A549 (cell line): ENCODE results near the gene TBRG4. TPM values are rescaled to one million over a fixed set of nuclear protein-coding genes. Genes with fewer than 3 reads are reported as not detected.

Experiments used
- ATAC-seq, 2 experiments: fragments of 200-7000 bp in 1 of 2; fragments of >200 bp in 1 of 2; cut with Nextera tagmentation in 1 of 2; cut with Tn5 transposase in 1 of 2; 3 replicates each; pipeline versions ENCODE4 v1.8.0 to v1.9.1; 2018 to 2020; ENCODE audit warnings: mild to moderate bottlenecking in 1 of 2, moderate library complexity in 1 of 2
- CTCF ChIA-PET: fragments of 300-600 bp; sonication (Branson Sonifier 250); formaldehyde crosslinking; extraction: SDS; loops from one replicate; lab custom pipeline; 2021; ENCODE audit warnings: antibody characterized with exemption, inconsistent platforms; lab: Yijun Ruan, JAX
- POLR2A ChIA-PET: fragments of 350-600 bp; formaldehyde crosslinking; extraction: SDS; loops from one replicate; lab custom pipeline; 2021; ENCODE audit warnings: antibody characterized with exemption, inconsistent platforms; lab: Yijun Ruan, JAX
- DNase-seq, 2 experiments: peaks; one replicate each; pipeline versions ENCODE4 v3.0.0 to v3.0.0-alpha.2; 2011 to 2016; ENCODE audit warnings: low read depth in 1 of 2, low spot score in 1 of 2
- FAIRE-seq: peaks from 2 replicates; lab custom pipeline; 2011; peaks lifted over from hg19 to GRCh38; lab: Jason Lieb, UNC
- H3K27ac ChIP-seq, 2 experiments: fragments of >200 bp; sonication (Bioruptor Twin); formaldehyde crosslinking; 3 replicates each; pipeline ENCODE4 v1.5.1; 2016 to 2017
- H3K4me1 ChIP-seq: fragments of >200 bp; sonication (Bioruptor Twin); formaldehyde crosslinking; 3 replicates; pipeline ENCODE4 v1.6.1; 2016
- H3K4me2 ChIP-seq: fragments of >200 bp; sonication (Bioruptor Twin); formaldehyde crosslinking; 3 replicates; pipeline ENCODE4 v1.6.1; 2016
- H3K4me3 ChIP-seq: fragments of >200 bp; sonication (Bioruptor Twin); formaldehyde crosslinking; 3 replicates; pipeline ENCODE4 v1.5.1; 2016
- H3K9me3 ChIP-seq: fragments of >200 bp; sonication (Bioruptor Twin); formaldehyde crosslinking; 3 replicates; pipeline ENCODE4 v1.6.1; 2016
- EHMT2 ChIP-seq: fragments of 200-600 bp; sonication (generic); IDR thresholded peaks from 2 replicates; pipeline ENCODE4 v1.6.1; 2016; ENCODE audit warnings: antibody characterized with exemption, low read depth, mild to moderate bottlenecking, moderate library complexity
- ESRRA ChIP-seq: fragments of 150-350 bp; IDR thresholded peaks from 2 replicates; pipeline ENCODE4 v1.6.1; 2014; ENCODE audit warnings: mild to moderate bottlenecking, low read length, borderline replicate concordance
- HEYL ChIP-seq: fragments of 250-450 bp; sonication (Bioruptor Pico); IDR thresholded peaks from 2 replicates; pipeline ENCODE4 v1.8.0; 2021; ENCODE audit warnings: mild to moderate bottlenecking, moderate library complexity
- JUN ChIP-seq, 2 experiments: fragments of >200 bp; sonication (Bioruptor Twin); formaldehyde crosslinking; IDR thresholded peaks; 2 replicates in 1 of 2; 3 replicates in 1 of 2; pipeline ENCODE4 v1.6.1; 2016 to 2017
- KDM1A ChIP-seq: fragments of 200-600 bp; sonication (generic); IDR thresholded peaks from 2 replicates; pipeline ENCODE4 v1.6.1; 2016; ENCODE audit warnings: low read depth, mild to moderate bottlenecking
- KDM5A ChIP-seq: fragments of 200-600 bp; sonication (generic); IDR thresholded peaks from 2 replicates; pipeline ENCODE4 v1.6.1; 2016; ENCODE audit warnings: antibody characterized with exemption, mild to moderate bottlenecking
- MAFK ChIP-seq: fragments of 450-650 bp; IDR thresholded peaks from 2 replicates; pipeline ENCODE4 v1.6.1; 2014; ENCODE audit not compliant: partially characterized antibody
- NPAS2 ChIP-seq: fragments of 250-450 bp; sonication (Bioruptor Pico); IDR thresholded peaks from 2 replicates; pipeline ENCODE4 v1.8.0; 2022; ENCODE audit warnings: mild to moderate bottlenecking, moderate library complexity, borderline replicate concordance
- NR3C1 ChIP-seq: fragments of >200 bp; sonication (Bioruptor Twin); formaldehyde crosslinking; IDR thresholded peaks from 3 replicates; pipeline ENCODE4 v1.6.1; 2017
- POLR2A ChIP-seq: IDR thresholded peaks from 2 replicates; pipeline ENCODE4 v1.6.1; 2012; ENCODE audit warnings: mild to moderate bottlenecking, low read length
- RARB ChIP-seq: fragments of 250-450 bp; sonication (Bioruptor Pico); IDR thresholded peaks from 2 replicates; pipeline ENCODE4 v1.8.0; 2021; ENCODE audit warnings: mild to moderate bottlenecking, moderate library complexity
- RCOR1 ChIP-seq: fragments of 150-350 bp; IDR thresholded peaks from 2 replicates; pipeline ENCODE4 v1.6.1; 2014; ENCODE audit warnings: antibody characterized with exemption, low read length, low read depth
- SMC3 ChIP-seq: fragments of >200 bp; sonication (Bioruptor Twin); formaldehyde crosslinking; IDR thresholded peaks from 3 replicates; pipeline ENCODE4 v1.6.1; 2018; ENCODE audit warnings: inconsistent platforms
- TP53 ChIP-seq: fragments of 250-450 bp; sonication (Bioruptor Pico); IDR thresholded peaks from 2 replicates; pipeline ENCODE4 v1.5.0; 2021; ENCODE audit warnings: mild to moderate bottlenecking, moderate library complexity
- ZC3H11A ChIP-seq: fragments of 450-650 bp; IDR thresholded peaks from 2 replicates; pipeline ENCODE4 v1.6.1; 2014; ENCODE audit warnings: antibody characterized with exemption, mild to moderate bottlenecking
- ZFP36 ChIP-seq: fragments of 450-650 bp; IDR thresholded peaks from 2 replicates; pipeline ENCODE4 v1.6.1; 2014; ENCODE audit warnings: borderline replicate concordance; ENCODE audit not compliant: partially characterized antibody
- WGBS: methylation state at CpG from one replicate; pipeline ENCODE4 v1.1.6; 2017; ENCODE audit errors: missing lambda C conversion rate; 5-methylcytosine and 5-hydroxymethylcytosine counted together
- polyA plus RNA-seq, 4 experiments: library from polyadenylated mRNA; depleted of rRNA in 3 of 4; stranded (reverse); fragments of >200 nt; fragmentation: RNase III in 1 of 4; extraction: RNeasy Plus Mini Kit Qiagen cat#74134 plus additional on column Dnase treatment in 1 of 4; gene quantifications; 2 replicates in 3 of 4; 3 replicates in 1 of 4; pipeline ENCODE4 v1.2.3, GENCODE V29; 2011 to 2017
- TF ChIP-seq, protein P1 (sequence below): fragments of 250-450 bp; sonication (Bioruptor Pico); IDR thresholded peaks from 2 replicates; pipeline ENCODE4 v1.5.0; 2020; ENCODE audit warnings: low read depth, mild to moderate bottlenecking, moderate library complexity
- TF ChIP-seq, protein P2 (sequence below): IDR thresholded peaks from 2 replicates; pipeline ENCODE4 v1.6.1; 2012
- TF ChIP-seq, protein P3 (sequence below): fragments of >200 bp; sonication (Bioruptor Twin); formaldehyde crosslinking; IDR thresholded peaks from 3 replicates; pipeline ENCODE4 v1.5.1; 2016
- TF ChIP-seq, protein P4 (sequence below): IDR thresholded peaks from 2 replicates; pipeline ENCODE4 v1.6.1; 2012; ENCODE audit warnings: low read depth, borderline replicate concordance
- TF ChIP-seq, protein P5 (sequence below): fragments of 250-450 bp; sonication (Bioruptor Pico); IDR thresholded peaks from 2 replicates; pipeline ENCODE4 v1.5.0; 2021; ENCODE audit warnings: mild to moderate bottlenecking, moderate library complexity, borderline replicate concordance
- TF ChIP-seq, protein P6 (sequence below): fragments of >200 bp; sonication (Bioruptor Twin); formaldehyde crosslinking; IDR thresholded peaks from 3 replicates; pipeline ENCODE4 v1.6.1; 2016

The TBRG4 gene
- polyA plus RNA-seq, 2 of the 4 experiments (the other 2 are of a cell fraction): 88.8 to 100 TPM

DNA sequence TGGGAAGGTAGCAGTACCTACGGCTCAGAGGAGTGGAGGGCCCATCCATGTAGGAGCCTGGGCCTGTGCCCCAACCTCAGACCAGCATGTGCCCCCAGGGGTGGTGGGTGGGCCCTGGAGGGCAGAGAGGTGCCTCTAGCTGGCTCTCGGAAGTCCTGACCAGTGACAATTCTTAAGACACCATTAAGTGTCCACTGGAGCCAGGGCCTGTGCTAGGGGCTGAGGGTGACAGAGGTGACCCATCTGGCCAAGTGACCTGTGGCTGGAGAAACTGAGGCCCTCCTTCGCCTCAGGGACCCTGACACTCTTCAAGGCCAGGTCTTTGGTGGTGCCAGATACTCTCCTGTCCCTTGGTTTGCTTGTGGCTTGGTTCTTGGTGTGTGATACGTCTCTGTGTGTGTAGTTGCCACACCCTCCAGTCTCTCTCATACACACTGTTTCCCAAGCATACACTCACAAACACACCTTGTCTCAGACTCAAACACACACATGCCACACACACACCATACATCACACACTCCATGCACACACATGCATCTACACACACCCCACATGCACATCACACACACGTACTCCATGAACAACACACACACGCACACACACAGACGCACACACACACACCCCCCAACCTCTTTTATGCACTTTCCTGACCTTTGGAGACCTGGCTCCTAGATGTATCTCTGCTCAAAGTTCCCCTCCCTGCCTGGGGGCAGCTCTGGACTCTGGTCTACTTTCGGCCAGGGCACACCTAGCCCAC lies 45.2 kb upstream of the TBRG4 start:
- Histone ChIP-seq H3K4me3 (no peak overlapping the region), H3K4me2 (no peak overlapping the region), H3K4me1 (0 out of 3 replicates have a peak, but pooled peaks cover 6% of the 10 kb centered on the region), H3K9me3 (no peaks in the 10 kb centered on the region), H3K27ac (no peak overlapping the region)
- 80% methylated on average over 7 of the region's 8 CpGs for WGBS
- ChIA-PET POLR2A (interaction anchor here (0.6 kb wide), 1 partner anchor 300 kb away, joined by 3 read pairs; no protein-coding TSS in a partner anchor), CTCF (interaction anchor here (0.7 to 11.0 kb wide), 5 partner anchors 19 to 697 kb away, joined by 3 to 112 read pairs (median 8); no protein-coding TSS in a partner anchor)
- TF ChIP-seq RCOR1 (no peak), ZFP36 (no peak), SMC3 (no peak), NR3C1 (no peak)
- TF ChIP-seq, protein P1, sequence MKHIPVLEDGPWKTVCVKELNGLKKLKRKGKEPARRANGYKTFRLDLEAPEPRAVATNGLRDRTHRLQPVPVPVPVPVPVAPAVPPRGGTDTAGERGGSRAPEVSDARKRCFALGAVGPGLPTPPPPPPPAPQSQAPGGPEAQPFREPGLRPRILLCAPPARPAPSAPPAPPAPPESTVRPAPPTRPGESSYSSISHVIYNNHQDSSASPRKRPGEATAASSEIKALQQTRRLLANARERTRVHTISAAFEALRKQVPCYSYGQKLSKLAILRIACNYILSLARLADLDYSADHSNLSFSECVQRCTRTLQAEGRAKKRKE (CRISPR knock-in tag): no peak
- DNase-seq: no peak
- ATAC-seq: no peak
- FAIRE-seq: no peak

DNA sequence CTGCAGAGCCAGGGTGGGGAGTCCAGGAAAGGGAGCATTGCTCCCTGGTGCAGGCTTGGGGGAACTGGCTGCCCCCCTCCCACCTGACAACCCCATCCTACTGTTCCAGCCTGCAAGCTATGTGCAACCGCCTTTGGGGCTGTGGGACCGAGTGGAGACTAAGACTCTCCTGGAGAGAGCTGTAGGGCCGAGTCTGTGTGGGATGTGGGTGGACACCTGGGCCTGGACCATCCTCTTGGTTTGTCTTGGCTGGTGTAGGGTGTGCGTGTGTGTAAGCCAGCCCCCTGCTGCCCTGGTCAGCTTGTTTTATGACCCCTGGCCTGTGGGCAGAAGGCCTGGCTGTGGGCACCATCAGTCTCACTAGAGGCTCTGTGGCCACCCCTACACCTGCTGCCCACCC lies 44.4 kb upstream of the TBRG4 start:
- FAIRE-seq: no peak
- no peak overlapping the region for H3K27ac ChIP-seq
- H3K4me2 ChIP-seq: no peak overlapping the region
- H3K4me1 ChIP-seq: 0 out of 3 replicates have a peak, but pooled peaks cover 6% of the 10 kb centered on the region
- 64% methylated on average over 3 of the region's 4 CpGs for WGBS
- DNase-seq: no peak
- TF ChIP-seq MAFK (no peak), ESRRA (no peak), EHMT2 (no peak), KDM5A (no peak), JUN (IDR thresholded peaks at IDR 0.05) (no peak), ZC3H11A (no peak), HEYL (CRISPR knock-in tag) (no peak), KDM1A (no peak), POLR2A (no peak), RARB (CRISPR knock-in tag) (no peak), NR3C1 (no peak), NPAS2 (CRISPR knock-in tag) (no peak), TP53 (CRISPR knock-in tag) (no peak)
- TF ChIP-seq, protein P2, sequence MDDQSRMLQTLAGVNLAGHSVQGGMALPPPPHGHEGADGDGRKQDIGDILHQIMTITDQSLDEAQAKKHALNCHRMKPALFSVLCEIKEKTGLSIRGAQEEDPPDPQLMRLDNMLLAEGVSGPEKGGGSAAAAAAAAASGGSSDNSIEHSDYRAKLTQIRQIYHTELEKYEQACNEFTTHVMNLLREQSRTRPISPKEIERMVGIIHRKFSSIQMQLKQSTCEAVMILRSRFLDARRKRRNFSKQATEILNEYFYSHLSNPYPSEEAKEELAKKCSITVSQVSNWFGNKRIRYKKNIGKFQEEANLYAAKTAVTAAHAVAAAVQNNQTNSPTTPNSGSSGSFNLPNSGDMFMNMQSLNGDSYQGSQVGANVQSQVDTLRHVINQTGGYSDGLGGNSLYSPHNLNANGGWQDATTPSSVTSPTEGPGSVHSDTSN: no peak
- TF ChIP-seq, protein P1 (CRISPR knock-in tag): no peak
- TF ChIP-seq, protein P3, sequence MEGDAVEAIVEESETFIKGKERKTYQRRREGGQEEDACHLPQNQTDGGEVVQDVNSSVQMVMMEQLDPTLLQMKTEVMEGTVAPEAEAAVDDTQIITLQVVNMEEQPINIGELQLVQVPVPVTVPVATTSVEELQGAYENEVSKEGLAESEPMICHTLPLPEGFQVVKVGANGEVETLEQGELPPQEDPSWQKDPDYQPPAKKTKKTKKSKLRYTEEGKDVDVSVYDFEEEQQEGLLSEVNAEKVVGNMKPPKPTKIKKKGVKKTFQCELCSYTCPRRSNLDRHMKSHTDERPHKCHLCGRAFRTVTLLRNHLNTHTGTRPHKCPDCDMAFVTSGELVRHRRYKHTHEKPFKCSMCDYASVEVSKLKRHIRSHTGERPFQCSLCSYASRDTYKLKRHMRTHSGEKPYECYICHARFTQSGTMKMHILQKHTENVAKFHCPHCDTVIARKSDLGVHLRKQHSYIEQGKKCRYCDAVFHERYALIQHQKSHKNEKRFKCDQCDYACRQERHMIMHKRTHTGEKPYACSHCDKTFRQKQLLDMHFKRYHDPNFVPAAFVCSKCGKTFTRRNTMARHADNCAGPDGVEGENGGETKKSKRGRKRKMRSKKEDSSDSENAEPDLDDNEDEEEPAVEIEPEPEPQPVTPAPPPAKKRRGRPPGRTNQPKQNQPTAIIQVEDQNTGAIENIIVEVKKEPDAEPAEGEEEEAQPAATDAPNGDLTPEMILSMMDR: no peak
- TF ChIP-seq, protein P4, sequence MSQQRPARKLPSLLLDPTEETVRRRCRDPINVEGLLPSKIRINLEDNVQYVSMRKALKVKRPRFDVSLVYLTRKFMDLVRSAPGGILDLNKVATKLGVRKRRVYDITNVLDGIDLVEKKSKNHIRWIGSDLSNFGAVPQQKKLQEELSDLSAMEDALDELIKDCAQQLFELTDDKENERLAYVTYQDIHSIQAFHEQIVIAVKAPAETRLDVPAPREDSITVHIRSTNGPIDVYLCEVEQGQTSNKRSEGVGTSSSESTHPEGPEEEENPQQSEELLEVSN: no peak
- TF ChIP-seq, protein P5, sequence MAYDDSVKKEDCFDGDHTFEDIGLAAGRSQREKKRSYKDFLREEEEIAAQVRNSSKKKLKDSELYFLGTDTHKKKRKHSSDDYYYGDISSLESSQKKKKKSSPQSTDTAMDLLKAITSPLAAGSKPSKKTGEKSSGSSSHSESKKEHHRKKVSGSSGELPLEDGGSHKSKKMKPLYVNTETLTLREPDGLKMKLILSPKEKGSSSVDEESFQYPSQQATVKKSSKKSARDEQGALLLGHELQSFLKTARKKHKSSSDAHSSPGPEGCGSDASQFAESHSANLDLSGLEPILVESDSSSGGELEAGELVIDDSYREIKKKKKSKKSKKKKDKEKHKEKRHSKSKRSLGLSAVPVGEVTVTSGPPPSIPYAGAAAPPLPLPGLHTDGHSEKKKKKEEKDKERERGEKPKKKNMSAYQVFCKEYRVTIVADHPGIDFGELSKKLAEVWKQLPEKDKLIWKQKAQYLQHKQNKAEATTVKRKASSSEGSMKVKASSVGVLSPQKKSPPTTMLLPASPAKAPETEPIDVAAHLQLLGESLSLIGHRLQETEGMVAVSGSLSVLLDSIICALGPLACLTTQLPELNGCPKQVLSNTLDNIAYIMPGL (CRISPR knock-in tag): no peak
- TF ChIP-seq, protein P6, sequence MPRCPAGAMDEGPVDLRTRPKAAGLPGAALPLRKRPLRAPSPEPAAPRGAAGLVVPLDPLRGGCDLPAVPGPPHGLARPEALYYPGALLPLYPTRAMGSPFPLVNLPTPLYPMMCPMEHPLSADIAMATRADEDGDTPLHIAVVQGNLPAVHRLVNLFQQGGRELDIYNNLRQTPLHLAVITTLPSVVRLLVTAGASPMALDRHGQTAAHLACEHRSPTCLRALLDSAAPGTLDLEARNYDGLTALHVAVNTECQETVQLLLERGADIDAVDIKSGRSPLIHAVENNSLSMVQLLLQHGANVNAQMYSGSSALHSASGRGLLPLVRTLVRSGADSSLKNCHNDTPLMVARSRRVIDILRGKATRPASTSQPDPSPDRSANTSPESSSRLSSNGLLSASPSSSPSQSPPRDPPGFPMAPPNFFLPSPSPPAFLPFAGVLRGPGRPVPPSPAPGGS: no peak
- TF ChIP-seq, all 56 proteins: peak for 0
- H3K9me3 ChIP-seq: no peaks in the 10 kb centered on the region
- ATAC-seq: peak in 1 of 2 experiments; percentile 6; a peak in 1 of 6 replicates
- CTCF ChIA-PET: interaction anchor here (0.7 to 11.0 kb wide), 5 partner anchors 16 to 698 kb away, joined by 3 to 112 read pairs (median 3); no protein-coding TSS in a partner anchor
- H3K4me3 ChIP-seq: no peak overlapping the region
- POLR2A ChIA-PET: no interaction called here
